Measurements from ENCODE around the gene DNAJC24.

Gene DNAJC24

GRCh38 chr11:31387379-31387778, 17.7 kb downstream of the DNAJC24 start:
- TF ChIP-seq CTCF (IDR thresholded peaks at IDR 0.05): no peak

- peak; percentile 76 for TF ChIP-seq CTCF (IDR thresholded peaks at IDR 0.05)
These were observed 27.7 kb downstream of the DNAJC24 start for GRCh38 chr11:31397239-31397834.

GRCh38 chr11:31404614-31405013, 35.0 kb downstream of the DNAJC24 start:
- no peak for TF ChIP-seq CTCF (IDR thresholded peaks at IDR 0.05)

GRCh38 chr11:31408201-31408600, 38.5 kb downstream of the DNAJC24 start:
- no peak for TF ChIP-seq CTCF (IDR thresholded peaks at IDR 0.05)

GRCh38 chr11:31412946-31413345, 43.3 kb downstream of the DNAJC24 start:
- no peak for TF ChIP-seq CTCF (IDR thresholded peaks at IDR 0.05)

GRCh38 chr11:31414338-31414737, 44.7 kb downstream of the DNAJC24 start:
- TF ChIP-seq CTCF (IDR thresholded peaks at IDR 0.05): no peak

- no peak for TF ChIP-seq CTCF (IDR thresholded peaks at IDR 0.05)
These were observed 45.8 kb downstream of the DNAJC24 start for GRCh38 chr11:31415435-31415834.

- TF ChIP-seq CTCF (IDR thresholded peaks at IDR 0.05): no peak
These were observed 47.7 kb downstream of the DNAJC24 start for GRCh38 chr11:31417357-31417756.
